Sigmoid colon (tissue), 4 donors: ENCODE results near the gene TEX36.

ENCODE experiments used
- CTCF ChIP-seq, 4 experiments: fragments of 450-650 bp in 3 of 4; fragments of 200-600 bp in 1 of 4; IDR thresholded peaks; one replicate each; pipeline ENCODE4 v1.5.1; 2016 to 2019; ENCODE audit warnings: antibody characterized with exemption in 4 of 4, mild to moderate bottlenecking in 3 of 4, moderate library complexity in 2 of 4
- POLR2A ChIP-seq, 2 donors: fragments of 450-650 bp; IDR thresholded peaks; one replicate each; pipeline ENCODE4 v1.6.1; 2016; ENCODE audit warnings: antibody characterized with exemption in 2 of 2, mild to moderate bottlenecking in 2 of 2, moderate library complexity in 2 of 2
- POLR2AphosphoS5 ChIP-seq, 4 donors: sonication (generic); formaldehyde crosslinking; IDR thresholded peaks; one replicate each; pipeline ENCODE4 v1.6.1; 2017; ENCODE audit warnings: antibody characterized with exemption in 4 of 4

- TF ChIP-seq POLR2A (IDR thresholded peaks at IDR 0.05) (no peak), POLR2AphosphoS5 (IDR thresholded peaks at IDR 0.05) (no peak), CTCF (IDR thresholded peaks at IDR 0.05) (no peak)
Observed at GRCh38 chr10:125621052-125621451, 61.9 kb downstream of the TEX36 start.
